Parathyroid adenoma (tissue), 2 donors: Measurements from ENCODE around the gene ZC3H4.
A peak's percentile ranks its signal among the peaks of the same experiment; 100 is the strongest.

Experiments used
- H2AFZ ChIP-seq: fragments of 300-600 bp; sonication (generic); one replicate; pipeline ENCODE4 v1.7.0; 2017; ENCODE audit warnings: antibody characterized with exemption, mild to moderate bottlenecking
- H3K27ac ChIP-seq: fragments of 300-600 bp; sonication (generic); one replicate; pipeline ENCODE4 v1.7.0; 2017
- H3K27me3 ChIP-seq: fragments of 300-600 bp; sonication (generic); one replicate; pipeline ENCODE4 v1.7.0; 2017; ENCODE audit warnings: low read length; ENCODE audit not compliant: control insufficient read depth, insufficient read depth
- H3K36me3 ChIP-seq: fragments of 300-600 bp; sonication (generic); one replicate; pipeline ENCODE4 v1.7.0; 2017; ENCODE audit warnings: low read length; ENCODE audit not compliant: control insufficient read depth, insufficient read depth
- H3K4me1 ChIP-seq: fragments of 300-600 bp; sonication (generic); one replicate; pipeline ENCODE4 v1.7.0; 2017; ENCODE audit warnings: control low read depth
- H3K4me2 ChIP-seq: fragments of 300-600 bp; sonication (generic); one replicate; pipeline ENCODE4 v1.7.0; 2017; ENCODE audit warnings: low read length
- H3K4me3 ChIP-seq: fragments of 300-600 bp; sonication (generic); one replicate; pipeline ENCODE4 v1.7.0; 2017; ENCODE audit warnings: low read depth, low read length
- H3K79me2 ChIP-seq: fragments of 300-600 bp; sonication (generic); one replicate; pipeline ENCODE4 v1.7.0; 2017; ENCODE audit warnings: control low read depth
- H3K9ac ChIP-seq: fragments of 300-600 bp; sonication (generic); one replicate; pipeline ENCODE4 v1.7.0; 2017; ENCODE audit warnings: mild to moderate bottlenecking
- H3K9me3 ChIP-seq: fragments of 300-600 bp; sonication (generic); one replicate; pipeline ENCODE4 v1.7.0; 2017; ENCODE audit warnings: low read length; ENCODE audit not compliant: control insufficient read depth
- CTCF ChIP-seq: fragments of 300-600 bp; sonication (generic); IDR thresholded peaks from one replicate; pipeline ENCODE4 v1.7.0; 2017; ENCODE audit warnings: antibody characterized with exemption, mild to moderate bottlenecking
- donor health status: primary hyperparathyroidism.

The ZC3H4 gene

GRCh38 chr19:47110521-47111005 is 3.0 kb downstream of the ZC3H4 start:
- no peaks in the 10 kb centered on the region for H3K36me3 ChIP-seq
- H3K4me3 ChIP-seq = peak overlapping the region; percentile 99
- no peaks in the 10 kb centered on the region for H3K27me3 ChIP-seq
- no peaks in the 10 kb centered on the region for H3K9me3 ChIP-seq
- peak overlapping the region; percentile 9 for H3K9ac ChIP-seq
- peaks cover 23% of the 10 kb centered on the region for H3K79me2 ChIP-seq
- peak overlapping the region; percentile 99 for H3K27ac ChIP-seq
- no peak for TF ChIP-seq CTCF
- H3K4me2 ChIP-seq = peak overlapping the region; percentile 98
- H3K4me1 ChIP-seq = peaks cover 39% of the 10 kb centered on the region
- H2AFZ ChIP-seq = peak overlapping the region; percentile 38

GRCh38 chr19:47109541-47110375 is 3.8 kb downstream of the ZC3H4 start:
- peak overlapping the region; percentile 99 for H3K4me3 ChIP-seq
- TF ChIP-seq CTCF = no peak
- H2AFZ ChIP-seq = no peak overlapping the region
- no peak overlapping the region for H3K9ac ChIP-seq
- peak overlapping the region; percentile 99 for H3K27ac ChIP-seq
- peaks cover 31% of the 10 kb centered on the region for H3K79me2 ChIP-seq
- no peaks in the 10 kb centered on the region for H3K9me3 ChIP-seq
- no peaks in the 10 kb centered on the region for H3K27me3 ChIP-seq
- H3K36me3 ChIP-seq = no peaks in the 10 kb centered on the region
- peaks cover 45% of the 10 kb centered on the region for H3K4me1 ChIP-seq
- peak overlapping the region; percentile 98 for H3K4me2 ChIP-seq

GRCh38 chr19:47109177-47109540 is 4.4 kb downstream of the ZC3H4 start:
- Histone ChIP-seq H3K4me1 (peaks cover 45% of the 10 kb centered on the region), H3K4me2 (peak overlapping the region; percentile 23), H3K9me3 (no peaks in the 10 kb centered on the region), H3K27me3 (no peaks in the 10 kb centered on the region), H3K36me3 (no peaks in the 10 kb centered on the region), H3K4me3 (peak overlapping the region; percentile 99), H3K79me2 (peaks cover 35% of the 10 kb centered on the region), H3K27ac (peak overlapping the region; percentile 99), H3K9ac (no peak overlapping the region), H2AFZ (no peak overlapping the region)
- TF ChIP-seq CTCF = no peak

GRCh38 chr19:47107953-47108746 is 5.4 kb downstream of the ZC3H4 start:
- peaks cover 44% of the 10 kb centered on the region for H3K4me1 ChIP-seq
- H3K9ac ChIP-seq = no peak overlapping the region
- H3K79me2 ChIP-seq = peaks cover 35% of the 10 kb centered on the region
- peak overlapping the region; percentile 99 for H3K27ac ChIP-seq
- H3K36me3 ChIP-seq = no peaks in the 10 kb centered on the region
- H3K9me3 ChIP-seq = no peaks in the 10 kb centered on the region
- no peak for TF ChIP-seq CTCF
- H3K4me3 ChIP-seq = no peak overlapping the region
- H2AFZ ChIP-seq = peak overlapping the region; percentile 51
- no peaks in the 10 kb centered on the region for H3K27me3 ChIP-seq
- peak overlapping the region; percentile 37 for H3K4me2 ChIP-seq
